Activated CD4-positive, alpha-beta T cell treated with anti-CD3 and anti-CD28 coated beads, Interleukin-2, amount 50 U/mL, for 4 hours (primary cell): ENCODE measurements around the gene MT1A.
A peak's percentile ranks its signal among the peaks of the same experiment; 100 is the strongest.

Experiments used
- DNase-seq, 2 experiments: peaks; one replicate each; pipeline ENCODE4 v3.0.0-alpha.2; 2020

The MT1A gene

GRCh38 chr16:56637814-56638750 lies at the start of gene MT1A:
TSS of gene MT1A (plus strand) at chr16:56638666. CDS start at chr16:56638739, 73 bp downstream.
- DNase-seq, result no peak

GRCh38 chr16:56588781-56589140 lies 49.7 kb upstream of the MT1A start:
- no peak for DNase-seq

- DNase-seq, result no peak
These were observed 49.1 kb upstream of the MT1A start, which contains the start of gene MT3 for GRCh38 chr16:56589141-56590039. TSS of gene MT3 (plus strand) at chr16:56589528. CDS start at chr16:56589591, 63 bp downstream.

- DNase-seq, result no peak
These were observed 46.9 kb upstream of the MT1A start for GRCh38 chr16:56591377-56592060.

- no peak for DNase-seq
These were observed 44.7 kb upstream of the MT1A start for GRCh38 chr16:56593573-56594291.

GRCh38 chr16:56594292-56594619 lies 44.2 kb upstream of the MT1A start:
- DNase-seq, result no peak

GRCh38 chr16:56600398-56600999 lies 38.0 kb upstream of the MT1A start:
- DNase-seq, result no peak

- no peak for DNase-seq
These were observed 37.1 kb upstream of the MT1A start for GRCh38 chr16:56601325-56601724.

- no peak for DNase-seq
These were observed 34.9 kb upstream of the MT1A start for GRCh38 chr16:56603589-56603988.

- DNase-seq, result no peak
These were observed 33.5 kb upstream of the MT1A start for GRCh38 chr16:56604966-56605365.

GRCh38 chr16:56605475-56605874 lies 33.0 kb upstream of the MT1A start:
- DNase-seq, result no peak

- DNase-seq, result no peak
These were observed 32.4 kb upstream of the MT1A start for GRCh38 chr16:56606071-56606475.

GRCh38 chr16:56606476-56607108 lies 31.9 kb upstream of the MT1A start:
- DNase-seq, result no peak

- DNase-seq, result no peak
These were observed 31.3 kb upstream of the MT1A start for GRCh38 chr16:56607109-56607618.

GRCh38 chr16:56607675-56608042 lies 30.8 kb upstream of the MT1A start:
- no peak for DNase-seq

- DNase-seq, result peak; percentile 80 to 81
These were observed 30.2 kb upstream of the MT1A start, which contains the start of gene MT2A for GRCh38 chr16:56608043-56608875. TSS of gene MT2A (plus strand) at chr16:56608584. CDS start at chr16:56608656, 72 bp downstream.

- DNase-seq, result no peak
These were observed 29.5 kb upstream of the MT1A start for GRCh38 chr16:56608876-56609462.

GRCh38 chr16:56609463-56609921 lies 29.0 kb upstream of the MT1A start:
- peak; percentile 60 to 69 for DNase-seq

- peak; percentile 74 to 78 for DNase-seq
These were observed 28.4 kb upstream of the MT1A start for GRCh38 chr16:56610017-56610608.
